HG03521 (cell line): Measurements from ENCODE around the gene ATG4B.
A peak's percentile ranks its signal among the peaks of the same experiment; 100 is the strongest.

Experiments
- ATAC-seq: cut with Tn5 transposase; IDR thresholded peaks from one replicate; pipeline ENCODE4 v1.9.1; 2021; ENCODE audit warnings: mild to moderate bottlenecking, moderate library complexity; ENCODE audit not compliant: unreplicated experiment

Gene ATG4B

DNA sequence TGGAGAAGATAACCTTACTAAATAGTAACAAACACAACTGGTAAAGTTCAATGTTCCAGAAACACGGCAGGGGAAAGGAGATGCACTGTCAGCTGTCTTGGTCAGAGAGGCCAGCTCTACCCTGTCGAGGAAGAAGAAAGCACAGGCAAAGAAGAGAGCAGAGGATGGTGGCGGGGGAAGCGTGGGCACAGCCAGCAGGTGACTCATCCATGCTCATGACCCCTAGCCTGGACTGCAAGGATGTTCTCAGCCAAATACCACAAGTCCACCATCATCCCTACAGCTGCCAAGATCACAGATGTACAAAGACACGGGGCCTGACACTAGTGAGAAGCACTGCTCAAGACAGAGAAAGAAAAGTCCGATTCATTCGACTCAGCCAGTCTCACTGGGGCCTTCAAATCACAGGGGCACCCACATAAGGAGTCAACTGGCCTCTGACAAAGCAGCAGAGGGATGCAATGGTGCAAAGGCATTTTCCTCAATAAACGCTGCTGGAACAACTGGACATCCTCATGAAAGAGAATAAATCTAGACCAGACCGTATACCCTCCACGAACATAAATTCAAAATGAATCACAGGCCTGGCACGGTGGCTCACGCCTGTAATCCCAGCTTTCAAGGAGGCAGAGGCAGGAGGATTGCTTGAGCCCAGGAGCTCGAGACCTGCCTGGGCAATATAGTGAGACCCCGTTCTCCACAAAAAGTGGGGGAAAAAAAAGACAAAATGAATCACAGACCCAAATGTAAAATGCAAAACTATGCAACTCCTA lies 43.5 kb downstream of the ATG4B start:
- ATAC-seq = no peak

DNA sequence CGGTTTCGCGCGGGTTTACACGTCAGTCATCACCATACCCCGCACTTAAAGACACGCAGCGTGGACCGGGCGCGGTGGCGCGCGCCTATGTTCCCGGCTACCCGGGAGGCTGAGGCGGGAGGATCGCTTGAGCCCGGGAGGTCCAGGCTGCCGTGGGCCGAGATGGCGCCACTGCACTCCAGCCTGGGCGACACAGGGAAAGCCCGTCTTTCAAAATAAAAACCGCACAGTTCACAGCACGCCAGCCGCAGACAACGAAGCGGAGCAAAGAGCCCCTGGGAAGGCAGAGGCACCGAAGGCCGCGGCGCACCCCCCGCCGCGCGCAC lies 48.8 kb downstream of the ATG4B start:
- ATAC-seq = peak; percentile 5

DNA sequence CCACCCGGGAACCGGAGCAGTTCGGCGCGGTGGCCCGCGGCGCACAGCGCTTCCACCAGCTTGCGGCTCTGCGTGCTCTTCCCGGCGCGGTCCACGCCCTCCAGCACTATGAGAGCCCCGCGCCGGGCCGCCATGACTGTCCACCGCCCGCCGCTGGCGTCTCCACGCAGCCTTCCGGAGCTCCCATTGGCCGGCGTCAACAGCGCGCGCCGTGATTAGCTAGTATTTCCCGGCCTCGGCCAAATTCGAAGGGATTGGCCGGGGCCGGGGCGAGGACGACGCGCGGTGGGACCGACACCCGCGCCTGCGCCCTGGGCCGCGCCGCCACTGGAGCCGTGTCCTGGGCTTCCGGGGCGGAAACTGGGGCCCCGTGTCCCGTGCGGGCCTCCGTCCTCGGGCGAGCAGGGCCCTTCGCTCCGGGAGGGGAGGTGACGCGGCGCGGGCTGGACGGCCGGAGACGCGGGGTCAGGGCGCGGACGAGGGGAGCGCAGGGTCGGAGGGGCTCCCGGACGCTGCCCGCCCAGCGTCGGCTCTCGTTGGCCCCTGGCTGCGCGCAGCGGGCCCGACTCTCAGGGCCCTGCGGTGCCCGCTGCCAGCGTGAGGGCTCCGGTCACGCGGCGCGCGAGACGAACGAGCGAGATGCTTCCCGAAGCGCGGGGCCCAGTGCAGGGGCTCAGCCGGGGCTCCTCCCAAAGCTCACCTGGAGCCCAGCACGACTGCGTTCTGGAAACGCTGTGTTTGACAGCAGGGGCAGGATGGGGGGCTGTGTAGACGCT lies 49.3 kb downstream of the ATG4B start, which contains the start of gene DTYMK:
Gene DTYMK (minus strand): TSS at position 166 of the 776 bp plus-strand sequence. CDS start 32 bp downstream, at position 134.
- ATAC-seq = peak; percentile 95

DNA sequence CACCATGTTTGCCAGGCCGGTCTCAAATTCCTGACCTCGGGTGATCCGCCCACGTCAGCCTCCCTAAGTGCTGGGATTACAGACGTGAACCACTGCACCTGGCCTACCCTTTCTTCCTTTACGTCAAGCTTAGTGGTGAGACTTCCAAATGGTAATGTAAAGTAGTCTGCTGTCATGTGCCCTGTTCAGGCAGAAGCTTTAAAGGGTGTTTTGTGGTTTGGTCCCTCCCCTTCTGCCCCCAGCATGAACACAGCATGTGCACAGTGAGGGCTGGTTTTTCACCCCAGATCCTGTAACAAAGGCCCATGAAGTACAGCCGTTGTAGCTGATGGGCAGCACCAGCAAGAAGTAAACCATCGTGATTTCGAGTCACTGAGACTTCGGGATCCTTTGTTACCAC lies 51.8 kb downstream of the ATG4B start:
- no peak for ATAC-seq

DNA sequence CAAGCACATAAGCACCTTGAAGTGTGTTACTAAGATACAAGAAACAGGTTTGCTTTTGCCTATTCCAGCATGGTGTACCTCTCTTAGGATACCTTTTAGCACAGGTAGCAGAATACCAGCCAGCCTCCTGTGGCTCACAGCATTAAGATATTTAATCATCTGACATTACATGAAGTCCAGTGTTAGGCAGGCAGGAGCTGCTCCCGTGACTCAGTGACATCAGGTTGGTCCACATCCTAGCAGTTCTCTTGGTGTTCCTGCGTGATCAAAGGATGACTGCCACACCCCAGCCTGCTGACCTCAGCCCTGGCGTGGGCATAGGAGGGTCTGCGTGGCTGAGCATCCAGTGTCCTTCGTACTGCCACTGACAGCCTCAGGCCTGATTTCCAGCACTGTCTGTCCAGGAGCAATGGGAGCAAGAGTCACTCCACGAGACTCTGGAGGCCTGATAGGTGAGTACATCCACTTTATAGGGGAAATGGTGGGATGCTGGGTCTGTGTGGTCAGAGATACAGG lies 52.8 kb downstream of the ATG4B start:
- no peak for ATAC-seq

DNA sequence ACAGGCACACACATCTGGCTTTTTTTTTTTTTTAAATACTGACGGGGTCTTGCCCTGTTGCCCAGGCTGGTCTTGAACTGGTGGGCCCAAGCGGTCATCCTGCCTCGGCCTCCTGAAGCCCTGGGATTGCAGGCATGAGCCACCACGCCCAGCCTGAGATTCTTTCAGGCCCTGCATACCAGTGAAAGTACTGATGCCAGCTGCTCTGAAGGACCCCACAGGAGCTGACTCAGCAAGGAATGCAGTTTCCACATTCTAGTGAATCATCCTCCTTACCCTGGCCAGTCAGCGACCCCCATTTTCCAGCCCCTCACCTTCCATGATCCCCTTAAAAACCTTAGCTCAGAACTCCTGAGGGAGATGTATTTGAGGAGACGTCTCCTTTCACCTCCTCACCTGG lies 55.0 kb downstream of the ATG4B start:
- ATAC-seq = no peak

DNA sequence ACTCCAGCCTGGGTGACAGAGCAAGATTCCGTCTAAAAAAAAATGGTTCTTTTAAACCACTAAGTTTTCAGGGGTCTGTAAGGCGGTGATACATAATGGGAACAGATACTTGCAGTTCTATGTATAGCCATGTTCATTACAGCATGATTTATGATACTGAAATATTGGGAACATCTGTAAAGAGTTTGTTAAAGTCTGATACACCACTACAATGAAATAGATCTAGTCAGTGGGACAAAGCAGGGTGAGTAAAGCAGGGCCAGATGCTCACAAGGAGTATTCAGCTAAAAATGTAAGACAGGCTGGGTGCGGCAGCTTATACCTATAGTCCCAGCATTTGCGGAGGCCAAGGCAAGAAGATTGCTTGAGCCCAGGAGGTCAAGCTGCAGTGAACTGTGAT lies 58.2 kb downstream of the ATG4B start:
- no peak for ATAC-seq

DNA sequence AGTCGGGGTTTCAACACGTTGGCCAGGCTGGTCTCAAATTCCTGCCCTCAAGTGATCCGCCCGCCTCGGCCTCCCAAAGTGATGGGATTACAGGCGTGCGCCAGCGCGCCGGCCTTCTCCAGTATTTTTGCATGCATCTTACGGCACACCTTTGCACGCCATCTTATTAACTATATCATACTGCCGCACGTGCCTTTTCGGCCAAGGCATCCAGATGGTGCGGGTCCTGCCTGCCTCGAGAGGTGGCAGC lies 63.6 kb downstream of the ATG4B start:
- no peak for ATAC-seq

DNA sequence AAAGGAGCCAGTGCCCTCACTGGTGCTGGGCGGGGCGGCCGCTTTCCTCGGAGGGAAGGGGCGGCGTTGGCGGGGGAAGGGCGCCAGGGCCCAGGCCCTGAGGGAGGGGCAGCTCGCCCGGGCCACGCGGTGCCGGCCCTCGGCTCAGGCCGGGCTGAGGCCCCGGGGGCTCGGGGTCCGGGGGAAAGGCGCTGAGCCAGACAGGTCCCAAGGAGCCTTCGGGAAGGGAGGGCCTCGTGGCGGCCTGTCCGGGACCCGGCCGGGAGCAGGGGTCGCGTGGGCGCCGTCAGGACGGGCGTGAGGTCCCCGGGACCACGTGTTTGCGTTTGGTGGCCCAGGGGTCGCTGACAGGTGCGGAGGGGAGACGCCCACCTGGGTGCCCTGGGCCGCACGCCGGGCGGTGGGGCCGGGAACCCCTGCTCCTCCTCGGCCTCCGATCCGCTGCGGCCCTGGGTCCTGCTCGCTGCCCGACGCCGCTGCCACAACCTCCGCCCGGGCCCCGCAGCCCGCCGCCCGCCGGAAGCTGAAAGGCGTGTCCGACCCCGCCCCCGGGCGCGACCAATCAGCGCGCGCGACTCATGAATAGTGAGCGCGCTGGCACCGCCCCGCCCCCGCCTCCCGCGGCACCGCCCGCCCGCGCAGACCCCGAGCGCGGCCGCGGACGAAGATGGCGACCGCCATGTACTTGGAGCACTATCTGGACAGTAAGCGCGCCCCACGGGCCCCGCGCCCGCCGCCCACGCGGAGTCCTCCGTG lies 64.1 kb downstream of the ATG4B start, which contains the start of gene ING5:
Gene ING5 (plus strand): TSS at position 641 of the 756 bp plus-strand sequence. CDS start 27 bp downstream, at position 668.
- peak; percentile 55 for ATAC-seq

DNA sequence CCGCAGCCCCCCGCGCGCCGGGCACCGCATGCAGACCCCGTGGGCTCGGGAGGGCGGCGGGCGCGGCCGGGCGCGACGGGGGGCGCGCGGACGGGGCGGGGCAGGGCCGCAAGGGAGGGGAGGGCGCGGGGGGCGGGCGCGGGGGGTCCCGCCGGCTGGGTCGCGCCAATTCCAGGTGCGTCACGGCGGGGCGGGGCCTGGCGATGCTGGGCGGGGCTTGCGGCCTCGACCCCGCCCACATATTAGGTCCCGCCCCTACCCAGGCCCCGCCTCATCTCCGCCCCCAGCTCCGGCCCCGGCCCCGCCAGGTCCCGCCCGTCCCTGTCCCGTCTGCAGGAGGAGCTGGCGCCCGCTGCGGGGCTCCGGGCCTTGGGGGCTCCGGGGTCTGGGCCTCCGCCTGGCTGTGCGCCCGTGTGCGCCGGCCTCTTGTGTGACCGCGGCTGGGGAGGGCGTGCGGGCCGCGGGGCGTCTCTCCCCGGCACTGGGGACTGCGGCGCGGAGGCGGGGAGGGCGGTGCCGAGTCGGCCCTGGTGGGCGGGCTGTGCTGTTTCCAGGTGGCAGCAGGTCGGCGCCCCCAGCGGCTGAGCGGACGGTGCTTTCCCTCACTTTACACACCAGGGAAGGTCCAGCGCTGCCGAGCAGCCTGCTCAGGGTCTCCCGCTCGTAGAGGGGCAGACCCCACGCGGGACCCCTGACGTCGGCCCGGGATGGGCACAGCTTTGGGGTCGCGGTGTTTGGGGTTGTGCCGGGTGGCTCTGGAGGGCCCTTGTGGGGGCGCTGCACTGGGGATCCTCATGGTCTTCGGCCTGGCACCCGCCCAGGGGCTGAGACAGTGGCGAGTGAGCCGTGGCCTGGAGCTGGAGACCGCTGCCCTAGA lies 64.9 kb downstream of the ATG4B start:
- ATAC-seq = peak; percentile 60

DNA sequence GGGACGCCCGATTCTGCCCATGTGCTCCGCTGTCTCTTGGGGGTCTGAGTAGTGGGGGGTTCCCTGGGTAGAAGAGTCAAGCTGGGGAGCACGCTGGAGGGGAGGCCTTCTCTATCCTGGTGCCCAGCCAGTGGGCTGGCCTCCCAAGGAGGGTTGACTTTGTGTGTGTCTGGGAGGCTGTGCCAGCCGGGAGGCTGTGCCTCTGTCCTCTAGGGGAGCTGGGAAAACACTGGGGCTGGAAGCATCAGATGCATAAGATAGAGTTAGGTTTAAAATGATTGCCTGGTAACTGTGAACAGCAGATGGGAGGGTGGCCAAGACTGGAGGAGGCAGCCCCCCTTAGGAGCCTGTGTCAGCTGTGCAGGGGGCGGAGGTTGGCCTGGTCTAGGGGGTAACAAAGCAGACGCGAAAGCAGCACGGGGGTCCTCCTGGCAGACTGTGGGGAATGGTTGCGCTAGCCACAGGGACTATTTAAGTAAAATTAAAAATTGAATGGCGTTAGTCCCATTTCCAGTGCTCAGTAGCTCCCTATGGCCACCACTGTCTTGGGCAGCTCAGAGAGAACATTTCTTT lies 65.6 kb downstream of the ATG4B start:
- no peak for ATAC-seq

DNA sequence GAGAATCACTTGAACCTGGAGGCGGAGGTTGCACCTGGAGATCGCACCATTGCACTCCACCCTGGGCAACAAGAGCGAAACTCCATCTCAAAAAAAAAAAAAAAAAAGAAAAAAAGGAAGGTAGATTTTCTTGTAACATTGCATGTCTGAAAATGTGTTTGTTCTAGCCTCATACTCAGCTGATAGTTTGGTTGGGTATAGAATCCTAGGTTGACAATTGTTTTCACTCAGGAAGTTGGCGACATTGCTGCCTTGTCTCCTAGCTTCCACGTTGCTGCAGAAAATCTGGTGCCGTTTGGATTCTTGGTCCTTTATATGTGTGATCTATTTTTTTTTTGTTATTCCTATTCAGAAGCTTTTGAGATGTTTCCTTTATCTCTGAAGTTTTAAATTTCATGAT lies 69.0 kb downstream of the ATG4B start:
- no peak for ATAC-seq

DNA sequence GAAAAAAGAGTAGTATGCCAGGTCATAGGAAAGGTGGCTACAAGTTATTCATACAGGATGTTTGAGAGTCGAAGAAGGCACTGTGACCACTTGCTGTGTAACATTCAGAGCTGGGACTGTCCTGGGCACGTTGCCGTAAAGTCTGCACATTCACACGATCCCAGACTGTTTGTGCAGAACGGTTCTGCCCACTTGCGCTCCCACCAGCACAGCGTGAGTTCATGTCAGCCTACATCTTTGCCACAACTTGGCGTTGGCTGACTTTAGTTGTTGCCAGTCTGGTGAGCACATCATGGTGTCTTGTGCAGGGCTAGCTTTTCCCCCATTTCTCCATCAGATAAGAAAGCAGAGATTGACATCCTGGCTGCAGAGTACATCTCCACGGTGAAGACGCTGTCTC lies 71.4 kb downstream of the ATG4B start:
- ATAC-seq = no peak

DNA sequence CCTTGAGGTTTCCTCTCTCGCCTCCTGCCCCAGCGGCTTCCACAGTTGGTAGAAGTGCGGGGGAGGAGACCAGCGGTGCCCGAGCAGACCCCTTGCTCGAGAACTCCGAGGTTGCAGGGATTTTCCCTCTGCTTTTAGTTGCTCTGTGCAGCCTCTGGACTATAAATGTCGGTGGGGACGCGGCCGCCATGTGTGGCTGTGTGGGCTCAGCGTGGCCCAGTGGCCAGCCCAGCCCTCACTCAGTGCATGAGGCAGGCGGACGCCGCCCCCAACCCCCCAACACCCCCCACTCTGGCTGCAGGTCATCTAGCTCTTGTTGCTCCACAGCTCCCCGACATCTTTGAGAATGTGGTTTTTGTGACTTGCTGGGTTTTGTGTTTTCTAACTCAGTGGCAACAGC lies 81.6 kb downstream of the ATG4B start:
- ATAC-seq = no peak

DNA sequence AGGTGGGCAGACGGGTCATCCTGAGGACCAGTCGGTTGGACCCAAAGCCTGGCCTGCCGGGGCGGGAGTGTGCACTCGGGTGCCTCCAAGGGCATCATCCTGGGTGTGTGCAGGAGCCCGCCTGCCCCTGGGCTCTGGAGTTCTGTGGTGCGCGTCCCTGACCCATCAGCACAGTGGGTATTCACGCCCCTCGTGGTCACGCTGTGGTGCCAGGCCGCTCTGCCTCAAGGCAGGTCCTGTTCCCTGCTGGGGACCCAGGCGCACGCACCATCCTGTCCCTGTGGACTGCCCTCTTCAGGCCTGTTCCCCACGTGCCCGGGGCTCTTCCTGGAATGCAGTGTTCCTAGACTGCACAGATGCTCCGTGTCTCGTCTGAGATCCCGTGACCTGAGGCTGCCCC lies 82.6 kb downstream of the ATG4B start:
- no peak for ATAC-seq

DNA sequence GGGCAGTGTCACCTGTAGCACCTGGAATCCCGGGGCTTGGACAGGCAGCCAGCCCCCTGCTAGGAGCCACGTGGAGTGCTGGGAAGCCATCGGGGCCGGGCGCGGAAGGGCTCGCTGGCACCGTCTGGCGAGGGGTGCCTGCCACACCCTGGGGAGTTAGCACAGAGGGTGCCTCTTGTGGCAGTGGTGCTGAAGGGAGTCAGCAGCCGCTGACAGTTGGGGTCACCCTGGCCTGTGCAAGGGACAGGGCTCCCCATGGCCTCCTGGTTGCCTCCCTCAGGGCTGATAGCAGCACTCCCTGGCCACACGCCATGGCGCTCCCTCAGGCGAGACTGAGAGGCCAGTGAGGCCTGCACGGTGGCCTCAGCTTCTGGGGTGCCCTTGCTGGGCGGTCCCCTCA lies 83.1 kb downstream of the ATG4B start:
- ATAC-seq = no peak

DNA sequence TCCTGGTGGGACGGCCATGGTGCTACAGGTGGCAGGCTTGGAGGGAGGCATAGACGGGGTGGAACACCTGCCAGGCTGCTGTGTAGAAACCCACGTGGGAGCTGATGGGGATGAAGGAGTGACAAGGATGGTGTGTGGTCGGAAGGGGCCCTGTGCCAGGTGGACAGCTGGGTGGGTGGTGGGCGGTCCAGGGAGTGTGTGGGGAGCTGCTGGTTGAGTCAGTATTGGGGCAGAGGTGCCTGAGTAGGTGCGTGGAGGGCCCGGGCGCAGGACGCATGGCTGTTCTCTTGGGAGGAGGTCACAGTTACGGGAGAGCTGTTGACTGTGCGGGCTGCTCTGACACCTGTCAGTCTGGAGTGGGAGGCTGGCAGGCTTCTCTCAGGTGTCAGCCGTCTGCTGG lies 84.4 kb downstream of the ATG4B start:
- ATAC-seq = no peak

DNA sequence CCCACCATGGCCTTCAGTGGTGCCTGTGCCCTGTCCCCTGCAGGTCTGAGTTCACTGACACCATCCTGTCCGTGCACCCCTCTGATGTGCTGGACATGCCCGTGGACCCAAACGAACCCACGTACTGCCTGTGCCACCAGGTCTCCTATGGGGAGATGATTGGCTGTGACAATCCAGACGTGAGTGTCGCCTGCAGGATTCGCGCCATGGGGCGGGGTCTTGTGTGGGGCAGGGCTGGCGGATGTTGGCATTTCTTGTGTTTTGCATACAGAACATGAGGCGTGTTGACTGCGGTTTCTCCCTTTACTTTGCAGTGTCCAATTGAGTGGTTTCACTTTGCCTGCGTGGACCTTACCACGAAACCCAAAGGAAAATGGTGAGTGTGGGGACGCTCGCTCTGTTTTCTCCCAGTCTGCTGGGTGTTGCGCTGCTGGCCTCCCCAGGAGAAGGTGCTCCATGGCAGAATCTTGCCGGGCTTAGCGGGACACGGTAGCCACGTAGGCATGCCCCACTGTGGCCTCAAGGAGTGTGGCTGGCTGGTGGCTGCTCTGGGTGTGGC lies 85.5 kb downstream of the ATG4B start:
- ATAC-seq = no peak
